ENCODE results near the gene STX8. TPM values are rescaled to one million over a fixed set of nuclear protein-coding genes. Genes with fewer than 3 reads are reported as not detected.

Gene STX8
- total and polyA plus RNA-seq, 9 of the 15 experiments (the other 6 are each of a cell fraction or from before 2014, with no cell fraction given) = 14.6 to 42.5 (median 22.1) TPM

GRCh38 chr17:9273428-9274391 is 301.9 kb downstream of the STX8 start (continued):
- TF ChIP-seq MBD2 (IDR thresholded peaks at IDR 0.05; ENCODE audit: borderline replicate concordance, low read depth) = no peak

GRCh38 chr17:9272501-9273200 is 303.0 kb downstream of the STX8 start:
- Histone ChIP-seq H3K36me3 (ENCODE audit: control insufficient read depth, insufficient read depth, low read length) (no peaks in the 10 kb centered on the region), H3K9ac (ENCODE audit: insufficient read depth in 1 of 2, low read depth in 2 of 2, low read length in 2 of 2) (no peak overlapping the region), H3K9me3 (replicated peaks; ENCODE audit: control insufficient read depth, insufficient read depth, low read depth, low read length) (no peaks in the 10 kb centered on the region), H3K4me1 (replicated peaks in 1 of 2; ENCODE audit: control insufficient read depth in 2 of 2, insufficient read depth in 2 of 2, low read length in 2 of 2) (no peaks in the 10 kb centered on the region), H3K4me2 (ENCODE audit: insufficient read depth, low read length) (no peak overlapping the region), H3K9me1 (ENCODE audit: control insufficient read depth, insufficient read depth, low read length) (no peaks in the 10 kb centered on the region), H4K20me1 (replicated peaks; ENCODE audit: control insufficient read depth, insufficient read depth, low read length) (no peaks in the 10 kb centered on the region), H2AFZ (ENCODE audit: low read depth, low read length) (no peak overlapping the region), H3K27me3 (ENCODE audit: control insufficient read depth in 2 of 2, insufficient read depth in 2 of 2, low read length in 2 of 2) (peaks cover 0 to 21% of the 10 kb centered on the region in 2 experiments; a peak in 2 of 5 replicates), H3K27ac (ENCODE audit: extremely low read depth, low read depth, low read length) (no peak overlapping the region), H3K4me3 (no peak overlapping the region), H3K79me2 (ENCODE audit: control insufficient read depth, insufficient read depth, low read length) (no peaks in the 10 kb centered on the region)
- no TSS peak for BruUV-seq (replicated peaks)
- 19% methylated on average over 15 of the region's 22 CpGs for WGBS (ENCODE audit: insufficient coverage, low coverage, missing lambda C conversion rate)
- intact Hi-C loops (cut with micrococcal nuclease) = no loop called here
- POLR2A ChIA-PET = no interaction called here
- no peak for ATAC-seq
- in situ Hi-C loops (cut with MboI) = no loop called here
- CTCF ChIA-PET (ENCODE audit: low intra/inter-chr PET ratio) = no interaction called here
- no peak for DNase-seq (ENCODE audit: extremely low read depth in 1 of 4, low spot score in 3 of 4)
- no peak for FAIRE-seq
- TF ChIP-seq TAL1 (IDR thresholded peaks at IDR 0.05) = no peak
- TF ChIP-seq PCBP1 (IDR thresholded peaks at IDR 0.05; ENCODE audit: low read depth, low read length, poor library complexity, severe bottlenecking) = no peak
- TF ChIP-seq MCM5 (IDR thresholded peaks at IDR 0.05; ENCODE audit: low read depth) = no peak
- TF ChIP-seq SMAD1 (IDR thresholded peaks at IDR 0.05; ENCODE audit: low read depth, low read length, partially characterized antibody) = no peak
- no peak for TF ChIP-seq ZNF316 (IDR thresholded peaks at IDR 0.05)
- no peak for TF ChIP-seq KLF1 (tag; IDR thresholded peaks at IDR 0.05)
- no peak for TF ChIP-seq LEF1 (IDR thresholded peaks at IDR 0.05)
- TF ChIP-seq PHB2 (IDR thresholded peaks at IDR 0.05; ENCODE audit: low read depth) = no peak
- no peak for TF ChIP-seq ZBTB7A (IDR thresholded peaks at IDR 0.05; ENCODE audit: borderline replicate concordance, control insufficient read depth, low read depth, low read length)
- no peak for TF ChIP-seq ZNF133 (CRISPR knock-in tag; IDR thresholded peaks at IDR 0.05)
- TF ChIP-seq IRF2 (CRISPR knock-in tag; IDR thresholded peaks at IDR 0.05) = no peak
- TF ChIP-seq HMGXB4 (CRISPR knock-in tag; IDR thresholded peaks at IDR 0.05) = no peak
- TF ChIP-seq ARID3A (IDR thresholded peaks at IDR 0.05; ENCODE audit: borderline replicate concordance, low read depth, low read length) = no peak
